Coronary artery (tissue), 2 donors: Measurements from ENCODE around the gene PTGER2.

Source experiments
- DNase-seq: peaks from one replicate; pipeline ENCODE4 v3.0.0-alpha.2; 2017; ENCODE audit warnings: low spot score
- H3K27ac ChIP-seq, 2 donors: fragments of 200-600 bp; sonication (generic); one replicate each; pipeline ENCODE4 v1.5.1; 2016 to 2019
- H3K4me3 ChIP-seq: fragments of 200-600 bp; sonication (generic); 2 replicates; pipeline ENCODE4 v1.5.1; 2016; ENCODE audit warnings: mild to moderate bottlenecking, moderate library complexity
- TF ChIP-seq, protein P1 (sequence below): fragments of 200-600 bp; sonication (generic); IDR thresholded peaks from one replicate; pipeline ENCODE4 v1.5.1; 2019; ENCODE audit warnings: antibody characterized with exemption

Gene PTGER2

DNA sequence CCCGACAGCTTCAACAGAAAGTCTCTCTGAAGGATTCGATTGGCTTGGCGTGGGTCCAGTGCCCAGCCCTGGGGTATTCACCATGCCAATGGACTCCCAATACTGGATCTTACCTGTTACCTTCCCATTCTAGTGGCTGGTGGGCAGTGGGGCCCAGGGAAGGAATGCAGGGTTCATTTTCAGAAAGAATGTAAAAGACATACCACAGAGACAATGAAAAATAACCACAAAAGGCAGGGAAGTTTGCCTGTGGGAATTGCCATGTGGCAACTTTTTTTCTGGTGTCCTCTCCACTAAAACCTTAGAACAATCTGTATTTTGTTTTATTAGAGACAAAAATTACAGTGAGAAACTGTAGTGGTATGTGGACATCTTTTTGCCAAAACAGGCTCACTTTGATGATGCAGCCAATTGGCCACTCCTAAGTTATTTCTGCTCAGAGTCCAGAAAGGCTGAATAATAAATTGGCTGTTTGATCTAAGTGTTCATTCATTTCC lies 55.2 kb downstream of the PTGER2 start:
- TF ChIP-seq, protein P1, sequence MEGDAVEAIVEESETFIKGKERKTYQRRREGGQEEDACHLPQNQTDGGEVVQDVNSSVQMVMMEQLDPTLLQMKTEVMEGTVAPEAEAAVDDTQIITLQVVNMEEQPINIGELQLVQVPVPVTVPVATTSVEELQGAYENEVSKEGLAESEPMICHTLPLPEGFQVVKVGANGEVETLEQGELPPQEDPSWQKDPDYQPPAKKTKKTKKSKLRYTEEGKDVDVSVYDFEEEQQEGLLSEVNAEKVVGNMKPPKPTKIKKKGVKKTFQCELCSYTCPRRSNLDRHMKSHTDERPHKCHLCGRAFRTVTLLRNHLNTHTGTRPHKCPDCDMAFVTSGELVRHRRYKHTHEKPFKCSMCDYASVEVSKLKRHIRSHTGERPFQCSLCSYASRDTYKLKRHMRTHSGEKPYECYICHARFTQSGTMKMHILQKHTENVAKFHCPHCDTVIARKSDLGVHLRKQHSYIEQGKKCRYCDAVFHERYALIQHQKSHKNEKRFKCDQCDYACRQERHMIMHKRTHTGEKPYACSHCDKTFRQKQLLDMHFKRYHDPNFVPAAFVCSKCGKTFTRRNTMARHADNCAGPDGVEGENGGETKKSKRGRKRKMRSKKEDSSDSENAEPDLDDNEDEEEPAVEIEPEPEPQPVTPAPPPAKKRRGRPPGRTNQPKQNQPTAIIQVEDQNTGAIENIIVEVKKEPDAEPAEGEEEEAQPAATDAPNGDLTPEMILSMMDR, result no peak
- no peak overlapping the region for H3K4me3 ChIP-seq
- DNase-seq, result no peak
- peak overlapping the region in 1 of 2 donors; percentile 36 for H3K27ac ChIP-seq

DNA sequence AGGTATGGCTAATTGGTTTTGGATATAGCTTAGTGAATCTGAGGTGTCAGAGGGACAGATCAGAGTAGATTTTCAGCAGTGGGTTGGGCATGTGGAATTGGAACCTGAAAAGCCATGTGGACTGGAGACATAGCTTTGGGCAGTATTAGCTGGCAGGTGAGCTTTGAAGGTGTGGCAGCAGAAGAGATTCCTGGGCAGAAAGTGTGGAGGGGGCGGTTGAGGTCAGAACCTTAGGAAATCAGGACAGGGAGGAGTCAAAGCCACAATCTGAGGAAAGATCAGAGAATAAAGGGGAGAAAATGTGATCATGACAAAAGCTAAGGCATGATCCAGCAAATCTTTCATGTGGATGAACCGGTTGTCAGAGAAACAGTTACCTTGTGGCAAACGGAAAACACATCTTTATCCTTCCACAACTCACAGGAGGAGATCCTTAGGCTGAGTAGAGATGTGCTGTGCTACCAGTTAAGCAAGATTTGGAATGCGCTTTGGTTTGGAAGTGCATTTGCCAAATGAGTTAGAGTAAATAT lies 56.4 kb downstream of the PTGER2 start:
- Histone ChIP-seq H3K4me3 (no peak overlapping the region), H3K27ac (no peak overlapping the region)
- DNase-seq, result no peak
- TF ChIP-seq, protein P1, result no peak

DNA sequence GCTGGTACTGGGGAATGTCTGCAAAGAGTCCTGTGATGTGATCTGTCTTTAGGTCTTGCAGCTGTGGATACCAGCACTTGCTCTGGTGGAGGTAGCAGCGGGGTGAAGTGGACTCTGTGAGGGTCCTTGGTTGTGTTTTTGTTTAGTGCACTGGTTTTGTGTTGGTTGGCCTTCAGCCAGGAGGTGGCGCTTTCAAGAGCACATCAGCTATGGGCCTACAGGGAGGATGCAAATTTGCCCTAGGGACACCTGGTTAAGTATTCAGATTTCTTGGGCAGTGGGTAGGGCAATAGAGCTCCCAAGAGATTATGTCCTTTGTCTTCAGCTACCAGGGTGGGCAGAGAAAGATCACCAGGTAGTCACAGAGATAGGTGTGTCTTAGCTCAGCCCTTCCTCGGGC lies 63.8 kb downstream of the PTGER2 start:
- Histone ChIP-seq H3K4me3 (no peak overlapping the region), H3K27ac (no peak overlapping the region)
- TF ChIP-seq, protein P1, result no peak

More for the DNA sequence above, 63.8 kb downstream of the PTGER2 start:
- no peak for DNase-seq
